ENCODE measurements around the gene CLTCL1.
"Not testable (repeated sequence)": the region's sequence is repeated elsewhere in the genome, so short reads cannot be mapped to it uniquely, and the experiment has no call there.

CLTCL1 gene

GRCh38 chr22:19275919-19276600 lies 15.5 kb downstream of the CLTCL1 start:
- peaks cover 3% of the 10 kb centered on the region for H3K27me3 Mint-ChIP-seq
- no peaks in the 10 kb centered on the region for H3K4me1 Mint-ChIP-seq
- no peak overlapping the region for H3K4me3 Mint-ChIP-seq
- no peaks in the 10 kb centered on the region for H3K36me3 Mint-ChIP-seq (ENCODE audit: low read depth)
- DNase-seq (no peak), ATAC-seq (no peak)
- no peak overlapping the region for H3K27ac Mint-ChIP-seq
- H3K9me3 Mint-ChIP-seq, result no peaks in the 10 kb centered on the region

- H3K27ac Mint-ChIP-seq, result no peak overlapping the region
- no peak overlapping the region for H3K4me3 Mint-ChIP-seq
- peaks cover 3% of the 10 kb centered on the region for H3K27me3 Mint-ChIP-seq
- H3K4me1 Mint-ChIP-seq, result no peaks in the 10 kb centered on the region
- H3K9me3 Mint-ChIP-seq, result no peaks in the 10 kb centered on the region
- no peak for DNase-seq
- no peak for ATAC-seq
- H3K36me3 Mint-ChIP-seq (ENCODE audit: low read depth), result no peaks in the 10 kb centered on the region
Measured at GRCh38 chr22:19275513-19275912, 16.0 kb downstream of the CLTCL1 start.

GRCh38 chr22:19275104-19275503 lies 16.4 kb downstream of the CLTCL1 start:
- Mint-ChIP-seq H3K9me3 (no peaks in the 10 kb centered on the region), H3K4me1 (no peaks in the 10 kb centered on the region), H3K36me3 (ENCODE audit: low read depth) (no peaks in the 10 kb centered on the region), H3K27ac (no peak overlapping the region), H3K4me3 (no peak overlapping the region), H3K27me3 (peaks cover 3% of the 10 kb centered on the region)
- DNase-seq (no peak), ATAC-seq (no peak)

- Mint-ChIP-seq H3K4me1 (no peaks in the 10 kb centered on the region), H3K9me3 (peaks cover 4% of the 10 kb centered on the region), H3K27me3 (peaks cover 3% of the 10 kb centered on the region), H3K27ac (no peak overlapping the region), H3K4me3 (no peak overlapping the region), H3K36me3 (ENCODE audit: low read depth) (peaks cover 4% of the 10 kb centered on the region)
- DNase-seq, result no peak
- no peak for ATAC-seq
Measured at GRCh38 chr22:19271856-19272535, 19.5 kb downstream of the CLTCL1 start.

- H3K36me3 Mint-ChIP-seq (ENCODE audit: low read depth), result peaks cover 8% of the 10 kb centered on the region
- peaks cover 3% of the 10 kb centered on the region for H3K27me3 Mint-ChIP-seq
- peaks cover 9% of the 10 kb centered on the region for H3K9me3 Mint-ChIP-seq
- no peak for ATAC-seq
- H3K4me1 Mint-ChIP-seq, result no peaks in the 10 kb centered on the region
- H3K4me3 Mint-ChIP-seq, result no peak overlapping the region
- no peak overlapping the region for H3K27ac Mint-ChIP-seq
- no peak for DNase-seq
Measured at GRCh38 chr22:19271273-19271855, 20.2 kb downstream of the CLTCL1 start.

GRCh38 chr22:19270873-19271272 lies 20.6 kb downstream of the CLTCL1 start:
- no peak for DNase-seq
- H3K36me3 Mint-ChIP-seq (ENCODE audit: low read depth), result peaks cover 13% of the 10 kb centered on the region
- H3K27ac Mint-ChIP-seq, result no peak overlapping the region
- no peak overlapping the region for H3K4me3 Mint-ChIP-seq
- H3K4me1 Mint-ChIP-seq, result no peaks in the 10 kb centered on the region
- peaks cover 14% of the 10 kb centered on the region for H3K9me3 Mint-ChIP-seq
- peaks cover under 1% of the 10 kb centered on the region for H3K27me3 Mint-ChIP-seq
- ATAC-seq, result no peak

- H3K9me3 Mint-ChIP-seq, result peaks cover 17% of the 10 kb centered on the region
- no peak for ATAC-seq
- no peak overlapping the region for H3K27ac Mint-ChIP-seq
- no peak for DNase-seq
- no peak overlapping the region for H3K4me3 Mint-ChIP-seq
- no peaks in the 10 kb centered on the region for H3K4me1 Mint-ChIP-seq
- H3K36me3 Mint-ChIP-seq (ENCODE audit: low read depth), result peaks cover 13% of the 10 kb centered on the region
- H3K27me3 Mint-ChIP-seq, result no peaks in the 10 kb centered on the region
Measured at GRCh38 chr22:19266547-19267086, 24.9 kb downstream of the CLTCL1 start.

- ATAC-seq (no peak), DNase-seq (no peak)
- Mint-ChIP-seq H3K36me3 (ENCODE audit: low read depth) (peaks cover 13% of the 10 kb centered on the region), H3K9me3 (peaks cover 17% of the 10 kb centered on the region), H3K27ac (no peak overlapping the region), H3K4me3 (no peak overlapping the region), H3K4me1 (peaks cover 1% of the 10 kb centered on the region), H3K27me3 (no peaks in the 10 kb centered on the region)
Measured at GRCh38 chr22:19265779-19266178, 25.7 kb downstream of the CLTCL1 start.

- peaks cover 11% of the 10 kb centered on the region for H3K4me1 Mint-ChIP-seq
- no peak overlapping the region for H3K4me3 Mint-ChIP-seq
- H3K27ac Mint-ChIP-seq, result no peak overlapping the region
- H3K27me3 Mint-ChIP-seq, result no peaks in the 10 kb centered on the region
- ATAC-seq, result no peak
- DNase-seq, result no peak
- peaks cover 2% of the 10 kb centered on the region for H3K9me3 Mint-ChIP-seq
- H3K36me3 Mint-ChIP-seq (ENCODE audit: low read depth), result no peaks in the 10 kb centered on the region
Measured at GRCh38 chr22:19260804-19261203, 30.7 kb downstream of the CLTCL1 start.

GRCh38 chr22:19260194-19260593 lies 31.3 kb downstream of the CLTCL1 start:
- no peaks in the 10 kb centered on the region for H3K9me3 Mint-ChIP-seq
- ATAC-seq (no peak), DNase-seq (no peak)
- no peaks in the 10 kb centered on the region for H3K27me3 Mint-ChIP-seq
- peaks cover 11% of the 10 kb centered on the region for H3K4me1 Mint-ChIP-seq
- no peak overlapping the region for H3K4me3 Mint-ChIP-seq
- no peaks in the 10 kb centered on the region for H3K36me3 Mint-ChIP-seq (ENCODE audit: low read depth)
- no peak overlapping the region for H3K27ac Mint-ChIP-seq

- H3K27me3 Mint-ChIP-seq; H3K9me3 Mint-ChIP-seq; H3K27ac Mint-ChIP-seq; H3K4me3 Mint-ChIP-seq; DNase-seq; ATAC-seq; H3K36me3 Mint-ChIP-seq (ENCODE audit: low read depth): not testable (repeated sequence)
- H3K4me1 Mint-ChIP-seq, result peaks cover 11% of the 10 kb centered on the region
Measured at GRCh38 chr22:19258968-19259288, 32.6 kb downstream of the CLTCL1 start.

GRCh38 chr22:19258371-19258770 lies 33.1 kb downstream of the CLTCL1 start:
- no peak overlapping the region for H3K4me3 Mint-ChIP-seq
- no peaks in the 10 kb centered on the region for H3K9me3 Mint-ChIP-seq
- DNase-seq (no peak), ATAC-seq (no peak)
- peaks cover 11% of the 10 kb centered on the region for H3K4me1 Mint-ChIP-seq
- no peak overlapping the region for H3K27ac Mint-ChIP-seq
- H3K27me3 Mint-ChIP-seq, result no peaks in the 10 kb centered on the region
- no peaks in the 10 kb centered on the region for H3K36me3 Mint-ChIP-seq (ENCODE audit: low read depth)

GRCh38 chr22:19256362-19256761 lies 35.2 kb downstream of the CLTCL1 start:
- not testable (repeated sequence) for H3K36me3 Mint-ChIP-seq (ENCODE audit: low read depth); H3K4me3 Mint-ChIP-seq; DNase-seq; H3K27me3 Mint-ChIP-seq; H3K9me3 Mint-ChIP-seq; H3K27ac Mint-ChIP-seq; ATAC-seq
- H3K4me1 Mint-ChIP-seq, result peaks cover 11% of the 10 kb centered on the region

- no peaks in the 10 kb centered on the region for H3K9me3 Mint-ChIP-seq
- no peaks in the 10 kb centered on the region for H3K27me3 Mint-ChIP-seq
- no peak for DNase-seq
- no peaks in the 10 kb centered on the region for H3K36me3 Mint-ChIP-seq (ENCODE audit: low read depth)
- ATAC-seq, result no peak
- H3K4me3 Mint-ChIP-seq, result no peak overlapping the region
- no peaks in the 10 kb centered on the region for H3K4me1 Mint-ChIP-seq
- H3K27ac Mint-ChIP-seq, result no peak overlapping the region
Measured at GRCh38 chr22:19253143-19253542, 38.4 kb downstream of the CLTCL1 start.
